ENCODE data around the gene DKKL1. TPM values are rescaled to one million over a fixed set of nuclear protein-coding genes. Genes with fewer than 3 reads are reported as not detected.

The DKKL1 gene
- total and polyA plus RNA-seq, 7 experiments from 2014 or later: not detected

DNA sequence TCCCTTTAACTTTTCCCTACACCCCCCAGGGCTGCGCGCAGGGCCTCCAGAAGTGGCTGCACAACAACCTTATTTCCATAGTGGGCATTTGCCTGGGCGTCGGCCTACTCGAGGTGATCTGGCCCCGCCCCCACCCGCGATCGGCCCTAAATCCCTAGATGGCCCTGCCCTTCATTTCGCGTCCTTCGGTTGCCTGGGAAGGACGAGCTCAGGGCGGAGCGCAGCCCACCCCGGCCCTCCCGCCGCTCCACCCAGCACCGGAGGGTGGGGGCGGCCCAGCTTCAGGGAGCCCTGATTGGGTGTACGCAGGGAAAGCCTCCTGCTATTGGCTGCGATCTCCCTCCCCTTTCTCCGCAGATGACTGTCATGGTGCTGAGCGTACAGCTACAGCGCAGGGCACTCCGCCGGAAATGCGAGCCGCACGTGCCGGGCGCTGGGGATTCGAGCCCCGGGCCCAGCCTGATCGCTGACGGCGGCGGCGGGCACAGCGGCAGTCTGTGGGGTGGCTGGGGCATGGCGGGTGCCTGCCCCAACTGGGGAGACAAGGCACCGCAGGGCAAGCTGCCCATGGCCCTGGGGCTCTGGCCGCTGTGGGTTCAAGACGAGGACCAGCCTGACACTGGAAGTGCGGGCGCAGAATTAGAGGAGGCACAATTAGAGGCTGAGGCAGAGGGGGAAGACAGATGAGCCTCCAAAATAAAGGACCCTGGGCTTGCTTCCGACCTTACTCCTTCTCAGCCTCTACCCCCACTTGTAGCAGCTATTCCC lies 24.2 kb upstream of the DKKL1 start:
- Histone ChIP-seq H3K4me1 (ENCODE audit: control insufficient read depth in 2 of 2, insufficient read depth in 2 of 2, low read length in 2 of 2) (peaks cover 24 to 33% of the 10 kb centered on the region in 2 donors), H3K27me3 (ENCODE audit: control insufficient read depth in 2 of 2, insufficient read depth in 2 of 2, low read length in 2 of 2) (no peaks in the 10 kb centered on the region), H3K27ac (ENCODE audit: low read depth, low read length) (no peak overlapping the region), H3K4me3 (ENCODE audit: low read length) (no peak overlapping the region), H3K9me3 (ENCODE audit: control insufficient read depth in 2 of 3, low read length in 3 of 3) (no peaks in the 10 kb centered on the region), H3K36me3 (ENCODE audit: control insufficient read depth in 2 of 3, insufficient read depth in 3 of 3, low read length in 3 of 3) (peaks cover 0 to 51% (median 0%) of the 10 kb centered on the region in 3 experiments)
- intact Hi-C loops (cut with micrococcal nuclease): loop anchor here in 1 of 2 donors (10.0 kb wide), 1 partner anchor 525 kb away; the partner anchor contains the start of gene PNKP
- peak in 1 of 9 donors; percentile 15 for DNase-seq
- ATAC-seq: no peak
- CTCF ChIA-PET: no interaction called here
- H3K27ac Mint-ChIP-seq: peak overlapping the region in 4 of 9 donors; percentile 11 to 88 (median 79)
- peak overlapping the region in 2 of 10 donors; percentile 56 to 65 for H3K4me3 Mint-ChIP-seq
- H3K36me3 Mint-ChIP-seq: peaks cover 0 to 34% (median 25%) of the 10 kb centered on the region in 5 donors
- peaks cover 24 to 59% (median 43%) of the 10 kb centered on the region in 7 donors for H3K4me1 Mint-ChIP-seq
- H3K9me3 Mint-ChIP-seq: no peaks in the 10 kb centered on the region
- H3K27me3 Mint-ChIP-seq: no peaks in the 10 kb centered on the region
- POLR2A ChIA-PET: no interaction called here

- Histone ChIP-seq H3K36me3 (ENCODE audit: control insufficient read depth in 2 of 3, insufficient read depth in 3 of 3, low read length in 3 of 3) (peaks cover 0 to 51% (median 0%) of the 10 kb centered on the region in 3 experiments), H3K27me3 (ENCODE audit: control insufficient read depth in 2 of 2, insufficient read depth in 2 of 2, low read length in 2 of 2) (no peaks in the 10 kb centered on the region), H3K27ac (ENCODE audit: low read depth, low read length) (peak overlapping the region; percentile 54), H3K4me1 (ENCODE audit: control insufficient read depth in 2 of 2, insufficient read depth in 2 of 2, low read length in 2 of 2) (peaks cover 17 to 26% of the 10 kb centered on the region in 2 donors), H3K4me3 (ENCODE audit: low read length) (no peak overlapping the region), H3K9me3 (ENCODE audit: control insufficient read depth in 2 of 3, low read length in 3 of 3) (no peaks in the 10 kb centered on the region)
- ChIA-PET CTCF (no interaction called here), POLR2A (interaction anchor here (1.0 kb wide), 1 partner anchor 331 kb away, joined by 3 read pairs; no protein-coding TSS in a partner anchor)
- peaks cover 0 to 35% (median 25%) of the 10 kb centered on the region in 5 donors for H3K36me3 Mint-ChIP-seq
- H3K9me3 Mint-ChIP-seq: no peaks in the 10 kb centered on the region
- peak; percentile 25 for ATAC-seq
- H3K27me3 Mint-ChIP-seq: no peaks in the 10 kb centered on the region
- peak overlapping the region in 4 of 10 donors; percentile 12 to 56 (median 36) for H3K4me3 Mint-ChIP-seq
- peak overlapping the region; percentile 10 to 88 (median 74) for H3K27ac Mint-ChIP-seq
- H3K4me1 Mint-ChIP-seq: peaks cover 24 to 59% (median 41%) of the 10 kb centered on the region in 7 donors
- no peak for DNase-seq
- intact Hi-C loops (cut with micrococcal nuclease): no loop called here
Observed at GRCh38 chr19:49340069-49340864, 23.4 kb upstream of the DKKL1 start.

- Mint-ChIP-seq H3K4me1 (peaks cover 18 to 52% (median 35%) of the 10 kb centered on the region in 7 donors), H3K27ac (peak overlapping the region in 5 of 9 donors; percentile 10 to 70 (median 36)), H3K9me3 (no peaks in the 10 kb centered on the region), H3K27me3 (no peaks in the 10 kb centered on the region), H3K36me3 (peaks cover 0 to 34% (median 25%) of the 10 kb centered on the region in 5 donors), H3K4me3 (no peak overlapping the region)
- no peaks in the 10 kb centered on the region for H3K27me3 ChIP-seq (ENCODE audit: control insufficient read depth in 2 of 2, insufficient read depth in 2 of 2, low read length in 2 of 2)
- H3K4me1 ChIP-seq (ENCODE audit: control insufficient read depth in 2 of 2, insufficient read depth in 2 of 2, low read length in 2 of 2): peaks cover 17 to 25% of the 10 kb centered on the region in 2 donors
- ChIA-PET POLR2A (interaction anchor here (0.5 to 1.0 kb wide), 3 partner anchors 19 to 475 kb away, joined by 3 to 4 read pairs (median 3); no protein-coding TSS in a partner anchor), CTCF (no interaction called here)
- peaks cover 0 to 51% (median 0%) of the 10 kb centered on the region in 3 experiments for H3K36me3 ChIP-seq (ENCODE audit: control insufficient read depth in 2 of 3, insufficient read depth in 3 of 3, low read length in 3 of 3)
- DNase-seq (no peak), ATAC-seq (no peak)
- no peak overlapping the region for H3K4me3 ChIP-seq (ENCODE audit: low read length)
- no peaks in the 10 kb centered on the region for H3K9me3 ChIP-seq (ENCODE audit: control insufficient read depth in 2 of 3, low read length in 3 of 3)
- intact Hi-C loops (cut with micrococcal nuclease): no loop called here
- peak overlapping the region; percentile 54 for H3K27ac ChIP-seq (ENCODE audit: low read depth, low read length)
Observed at GRCh38 chr19:49340865-49341718, 22.6 kb upstream of the DKKL1 start.

GRCh38 chr19:49342291-49342721 lies 21.4 kb upstream of the DKKL1 start:
- no peak overlapping the region for H3K4me3 Mint-ChIP-seq
- DNase-seq (no peak), ATAC-seq (no peak)
- peaks cover 0 to 33% (median 21%) of the 10 kb centered on the region in 5 donors for H3K36me3 Mint-ChIP-seq
- no peaks in the 10 kb centered on the region for H3K27me3 ChIP-seq (ENCODE audit: control insufficient read depth in 2 of 2, insufficient read depth in 2 of 2, low read length in 2 of 2)
- H3K4me1 ChIP-seq (ENCODE audit: control insufficient read depth in 2 of 2, insufficient read depth in 2 of 2, low read length in 2 of 2): peaks cover 6 to 13% of the 10 kb centered on the region in 2 donors
- H3K4me1 Mint-ChIP-seq: peaks cover 12 to 40% (median 26%) of the 10 kb centered on the region in 7 donors
- H3K36me3 ChIP-seq (ENCODE audit: control insufficient read depth in 2 of 3, insufficient read depth in 3 of 3, low read length in 3 of 3): peaks cover 0 to 43% (median 0%) of the 10 kb centered on the region in 3 experiments
- intact Hi-C loops (cut with micrococcal nuclease): no loop called here
- no peaks in the 10 kb centered on the region for H3K9me3 Mint-ChIP-seq
- no peaks in the 10 kb centered on the region for H3K9me3 ChIP-seq (ENCODE audit: control insufficient read depth in 2 of 3, low read length in 3 of 3)
- ChIA-PET POLR2A (no interaction called here), CTCF (no interaction called here)
- H3K27ac ChIP-seq (ENCODE audit: low read depth, low read length): no peak overlapping the region
- H3K27me3 Mint-ChIP-seq: no peaks in the 10 kb centered on the region
- no peak overlapping the region for H3K4me3 ChIP-seq (ENCODE audit: low read length)
- H3K27ac Mint-ChIP-seq: peak overlapping the region in 4 of 9 donors; percentile 12 to 72 (median 45)

GRCh38 chr19:49343123-49343522 lies 20.6 kb upstream of the DKKL1 start:
- ATAC-seq (no peak), DNase-seq (no peak)
- Histone ChIP-seq H3K36me3 (ENCODE audit: control insufficient read depth in 2 of 3, insufficient read depth in 3 of 3, low read length in 3 of 3) (peaks cover 0 to 35% (median 0%) of the 10 kb centered on the region in 3 experiments), H3K4me3 (ENCODE audit: low read length) (no peak overlapping the region), H3K9me3 (ENCODE audit: control insufficient read depth in 2 of 3, low read length in 3 of 3) (no peaks in the 10 kb centered on the region), H3K27ac (ENCODE audit: low read depth, low read length) (no peak overlapping the region), H3K4me1 (ENCODE audit: control insufficient read depth in 2 of 2, insufficient read depth in 2 of 2, low read length in 2 of 2) (peaks cover 3 to 5% of the 10 kb centered on the region in 2 donors), H3K27me3 (ENCODE audit: control insufficient read depth in 2 of 2, insufficient read depth in 2 of 2, low read length in 2 of 2) (no peaks in the 10 kb centered on the region)
- peak overlapping the region in 3 of 9 donors; percentile 0 to 72 (median 12) for H3K27ac Mint-ChIP-seq
- ChIA-PET CTCF (interaction anchor here (0.6 kb wide), 1 partner anchor 45 kb away, joined by 3 read pairs; no protein-coding TSS in a partner anchor), POLR2A (no interaction called here)
- H3K4me3 Mint-ChIP-seq: no peak overlapping the region
- no peaks in the 10 kb centered on the region for H3K27me3 Mint-ChIP-seq
- H3K4me1 Mint-ChIP-seq: peaks cover 7 to 37% (median 22%) of the 10 kb centered on the region in 7 donors
- intact Hi-C loops (cut with micrococcal nuclease): no loop called here
- peaks cover 0 to 27% (median 17%) of the 10 kb centered on the region in 5 donors for H3K36me3 Mint-ChIP-seq
- peaks cover 0 to 1% (median 0%) of the 10 kb centered on the region in 11 donors for H3K9me3 Mint-ChIP-seq
